Retina (tissue), 1 donor: ENCODE results near the gene DOK4.
A peak's percentile ranks its signal among the peaks of the same experiment; 100 is the strongest.
"Not testable (repeated sequence)": the region's sequence is repeated elsewhere in the genome, so short reads cannot be mapped to it uniquely, and the experiment has no call there.

Experiments
- DNase-seq: peaks from one replicate; pipeline ENCODE4 v3.0.0-alpha.2; 2016

The DOK4 gene

GRCh38 chr16:57439947-57440346, 46.3 kb downstream of the DOK4 start:
- DNase-seq, result not testable (repeated sequence)

- DNase-seq, result no peak
Observed at GRCh38 chr16:57435838-57436237, 50.5 kb downstream of the DOK4 start.

- no peak for DNase-seq
Observed at GRCh38 chr16:57434003-57434402, 52.3 kb downstream of the DOK4 start.

- DNase-seq, result no peak
Observed at GRCh38 chr16:57432989-57433388, 53.3 kb downstream of the DOK4 start.

GRCh38 chr16:57432505-57432904, 53.8 kb downstream of the DOK4 start:
- DNase-seq, result no peak

GRCh38 chr16:57430955-57431354, 55.3 kb downstream of the DOK4 start:
- no peak for DNase-seq

- no peak for DNase-seq
Observed at GRCh38 chr16:57427824-57428223, 58.5 kb downstream of the DOK4 start.

GRCh38 chr16:57427307-57427706, 59.0 kb downstream of the DOK4 start:
- DNase-seq, result no peak

GRCh38 chr16:57426356-57426755, 59.9 kb downstream of the DOK4 start:
- no peak for DNase-seq

GRCh38 chr16:57424583-57424982, 61.7 kb downstream of the DOK4 start:
- DNase-seq, result no peak

GRCh38 chr16:57423152-57423551, 63.1 kb downstream of the DOK4 start:
- no peak for DNase-seq

GRCh38 chr16:57422026-57422944, 64.0 kb downstream of the DOK4 start:
- DNase-seq, result peak; percentile 49
